Measurements from ENCODE around the gene E2F3.

- TF ChIP-seq GLIS1 (tag by site-specific recombination; IDR thresholded peaks at IDR 0.05) (no peak), CTCF (tag by site-specific recombination; IDR thresholded peaks at IDR 0.05) (no peak), ZNF148 (tag by site-specific recombination; IDR thresholded peaks at IDR 0.05; ENCODE audit: borderline replicate concordance) (no peak), ZNF629 (tag by site-specific recombination; IDR thresholded peaks at IDR 0.05) (no peak), ZNF623 (tag by site-specific recombination; IDR thresholded peaks at IDR 0.05) (no peak), MYNN (tag by site-specific recombination; IDR thresholded peaks at IDR 0.05; ENCODE audit: borderline replicate concordance) (no peak), SETDB1 (IDR thresholded peaks at IDR 0.05; ENCODE audit: insufficient read length, low read length) (no peak)
- TF ChIP-seq, protein P1, sequence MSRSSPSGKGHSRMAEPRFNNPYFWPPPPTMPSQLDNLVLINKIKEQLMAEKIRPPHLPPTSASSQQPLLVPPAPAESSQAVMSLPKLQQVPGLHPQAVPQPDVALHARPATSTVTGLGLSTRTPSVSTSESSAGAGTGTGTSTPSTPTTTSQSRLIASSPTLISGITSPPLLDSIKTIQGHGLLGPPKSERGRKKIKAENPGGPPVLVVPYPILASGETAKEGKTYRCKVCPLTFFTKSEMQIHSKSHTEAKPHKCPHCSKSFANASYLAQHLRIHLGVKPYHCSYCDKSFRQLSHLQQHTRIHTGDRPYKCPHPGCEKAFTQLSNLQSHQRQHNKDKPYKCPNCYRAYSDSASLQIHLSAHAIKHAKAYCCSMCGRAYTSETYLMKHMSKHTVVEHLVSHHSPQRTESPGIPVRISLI (tag by site-specific recombination; IDR thresholded peaks at IDR 0.05), result no peak
Measured at GRCh38 chr6:20490591-20490990, 88.9 kb downstream of the E2F3 start.
